ENCODE measurements around the gene RPS23. TPM values are rescaled to one million over a fixed set of nuclear protein-coding genes. Genes with fewer than 3 reads are reported as not detected.

RPS23 gene
- total RNA-seq, 4 donors from 2014 or later, result 1,761 to 4,479 (median 3,421) TPM

DNA sequence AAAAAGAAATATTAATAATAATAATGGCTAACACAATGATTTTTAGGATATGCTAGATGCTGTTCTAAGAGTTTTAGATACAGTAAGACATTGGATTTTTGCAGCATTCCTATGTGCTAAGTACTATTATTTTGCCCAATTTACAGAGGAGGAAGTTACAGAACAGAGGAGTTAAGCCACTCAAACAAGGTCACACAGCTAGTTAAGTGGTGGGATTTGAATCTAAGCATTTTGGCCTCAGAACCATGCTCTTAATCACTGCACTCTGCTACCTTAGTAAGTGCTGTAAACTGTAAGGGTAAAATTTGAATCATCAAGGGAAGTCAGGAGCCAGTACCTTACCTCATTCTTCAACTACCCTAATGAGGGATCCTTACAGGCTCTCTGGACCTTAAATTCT is 25.4 kb downstream of the RPS23 start:
- no peak for DNase-seq (ENCODE audit: low spot score in 2 of 2)
- Histone ChIP-seq H3K27me3 (no peaks in the 10 kb centered on the region), H3K27ac (no peak overlapping the region), H3K36me3 (peaks cover 11% of the 10 kb centered on the region), H3K9me3 (peaks cover 6% of the 10 kb centered on the region), H3K4me3 (no peak overlapping the region), H3K4me1 (no peaks in the 10 kb centered on the region)
- TF ChIP-seq POLR2A (IDR thresholded peaks at IDR 0.05) (no peak), POLR2AphosphoS5 (IDR thresholded peaks at IDR 0.05) (no peak), EP300 (IDR thresholded peaks at IDR 0.05) (no peak)
- TF ChIP-seq, protein P1, sequence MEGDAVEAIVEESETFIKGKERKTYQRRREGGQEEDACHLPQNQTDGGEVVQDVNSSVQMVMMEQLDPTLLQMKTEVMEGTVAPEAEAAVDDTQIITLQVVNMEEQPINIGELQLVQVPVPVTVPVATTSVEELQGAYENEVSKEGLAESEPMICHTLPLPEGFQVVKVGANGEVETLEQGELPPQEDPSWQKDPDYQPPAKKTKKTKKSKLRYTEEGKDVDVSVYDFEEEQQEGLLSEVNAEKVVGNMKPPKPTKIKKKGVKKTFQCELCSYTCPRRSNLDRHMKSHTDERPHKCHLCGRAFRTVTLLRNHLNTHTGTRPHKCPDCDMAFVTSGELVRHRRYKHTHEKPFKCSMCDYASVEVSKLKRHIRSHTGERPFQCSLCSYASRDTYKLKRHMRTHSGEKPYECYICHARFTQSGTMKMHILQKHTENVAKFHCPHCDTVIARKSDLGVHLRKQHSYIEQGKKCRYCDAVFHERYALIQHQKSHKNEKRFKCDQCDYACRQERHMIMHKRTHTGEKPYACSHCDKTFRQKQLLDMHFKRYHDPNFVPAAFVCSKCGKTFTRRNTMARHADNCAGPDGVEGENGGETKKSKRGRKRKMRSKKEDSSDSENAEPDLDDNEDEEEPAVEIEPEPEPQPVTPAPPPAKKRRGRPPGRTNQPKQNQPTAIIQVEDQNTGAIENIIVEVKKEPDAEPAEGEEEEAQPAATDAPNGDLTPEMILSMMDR (IDR thresholded peaks at IDR 0.05), result no peak

DNA sequence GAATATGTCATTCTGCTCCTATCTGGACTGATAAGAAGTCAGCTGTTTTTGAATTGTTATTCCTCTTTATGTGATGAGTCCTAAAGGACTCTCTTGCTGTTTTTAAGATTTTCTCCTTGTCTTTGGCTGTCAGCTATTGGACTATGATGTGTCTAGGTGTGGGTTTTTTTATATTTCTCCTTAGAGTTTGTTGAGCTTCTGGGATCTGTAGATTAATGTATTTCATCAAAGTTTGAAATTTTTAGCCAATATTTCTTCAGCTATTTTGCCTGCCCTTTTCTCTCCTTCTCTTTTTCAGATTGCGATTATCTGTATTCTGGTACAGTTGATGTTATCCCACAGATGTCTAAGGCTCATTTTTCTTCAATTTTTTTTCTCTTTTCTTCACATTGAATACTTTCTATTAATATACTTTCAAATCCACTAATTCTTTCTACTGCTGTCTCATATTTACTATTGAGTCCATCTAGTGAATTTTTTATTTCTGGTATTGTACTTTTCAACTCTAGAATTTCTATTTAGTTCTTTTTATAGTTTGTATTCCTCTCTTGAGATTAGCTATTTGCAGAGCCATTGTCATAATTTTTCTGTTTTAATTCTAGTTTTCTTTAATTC is 31.1 kb downstream of the RPS23 start:
- TF ChIP-seq POLR2AphosphoS5 (IDR thresholded peaks at IDR 0.05) (no peak), EP300 (IDR thresholded peaks at IDR 0.05) (no peak), POLR2A (IDR thresholded peaks at IDR 0.05) (no peak)
- TF ChIP-seq, protein P1 (IDR thresholded peaks at IDR 0.05), result no peak
- no peak for DNase-seq (ENCODE audit: low spot score in 2 of 2)
- H3K9me3 ChIP-seq, result peaks cover 19% of the 10 kb centered on the region
- H3K4me3 ChIP-seq, result no peak overlapping the region
- WGBS, result 91% methylated on average over 1 of the region's 1 CpG
- no peaks in the 10 kb centered on the region for H3K36me3 ChIP-seq
- no peak overlapping the region for H3K27ac ChIP-seq
- H3K4me1 ChIP-seq, result no peaks in the 10 kb centered on the region
- no peaks in the 10 kb centered on the region for H3K27me3 ChIP-seq

DNA sequence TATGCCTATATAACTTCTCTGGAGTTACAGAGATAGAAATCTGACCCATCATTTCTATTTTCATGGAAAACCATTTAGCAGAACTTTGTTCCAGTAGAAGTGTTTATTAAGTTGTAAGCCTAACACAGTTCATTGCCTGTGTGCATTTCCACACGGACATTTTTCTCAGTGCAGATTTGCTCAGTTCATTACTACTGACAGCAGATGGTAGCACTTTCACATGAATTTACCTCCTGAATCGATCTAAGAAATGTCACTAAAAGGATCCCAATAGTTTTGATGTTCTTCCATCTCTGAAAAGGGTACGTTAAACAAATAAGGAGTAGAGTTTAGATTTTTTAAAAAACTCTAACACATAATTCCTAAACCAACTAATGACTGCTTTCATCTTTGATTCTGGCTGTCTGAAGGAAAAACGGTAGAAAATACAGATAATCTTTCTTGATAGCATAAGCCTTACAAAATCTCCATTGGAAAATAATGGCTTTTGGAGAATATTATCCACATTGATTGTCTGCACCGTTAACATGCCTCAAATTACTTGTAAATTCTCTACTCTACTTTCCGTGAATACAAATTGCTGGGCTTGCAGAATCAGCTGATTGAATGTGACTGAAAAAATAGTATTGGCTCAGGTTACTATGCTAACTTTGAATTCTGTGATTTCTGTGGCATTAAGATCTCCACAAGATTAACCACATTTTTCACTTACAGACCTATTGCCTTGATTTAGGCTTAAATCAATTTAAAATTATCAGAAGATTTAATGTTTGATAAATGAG is 33.1 kb downstream of the RPS23 start:
- H3K27me3 ChIP-seq, result no peaks in the 10 kb centered on the region
- WGBS, result 77% methylated on average over 6 of the region's 6 CpGs
- no peaks in the 10 kb centered on the region for H3K36me3 ChIP-seq
- H3K9me3 ChIP-seq, result peaks cover 19% of the 10 kb centered on the region
- DNase-seq (ENCODE audit: low spot score in 2 of 2), result no peak
- TF ChIP-seq POLR2A (IDR thresholded peaks at IDR 0.05) (no peak), EP300 (IDR thresholded peaks at IDR 0.05) (no peak), POLR2AphosphoS5 (IDR thresholded peaks at IDR 0.05) (no peak)
- TF ChIP-seq, protein P1 (IDR thresholded peaks at IDR 0.05), result no peak
- no peak overlapping the region for H3K4me3 ChIP-seq
- no peaks in the 10 kb centered on the region for H3K4me1 ChIP-seq
- no peak overlapping the region for H3K27ac ChIP-seq

DNA sequence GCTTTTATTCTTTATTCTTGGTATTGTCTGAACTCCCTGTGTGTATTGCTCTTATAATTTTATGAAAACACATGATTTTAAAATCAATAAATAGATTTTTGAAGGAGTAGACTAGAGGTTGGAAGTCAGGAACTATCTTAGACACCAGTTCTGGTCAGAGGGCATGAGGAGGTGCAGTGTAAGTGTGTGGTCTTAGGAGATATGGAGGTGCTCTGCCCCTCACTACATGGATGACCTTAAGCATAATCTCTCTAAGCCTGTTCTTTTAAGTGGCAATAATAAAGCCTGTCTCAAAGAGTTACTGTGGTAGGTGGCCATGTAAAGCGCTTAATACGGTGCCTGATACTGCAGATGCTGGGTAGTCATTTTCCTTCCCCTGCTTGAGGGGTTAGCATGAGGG is 34.0 kb downstream of the RPS23 start:
- Histone ChIP-seq H3K27me3 (no peaks in the 10 kb centered on the region), H3K4me1 (no peaks in the 10 kb centered on the region), H3K36me3 (no peaks in the 10 kb centered on the region), H3K9me3 (peaks cover 19% of the 10 kb centered on the region), H3K27ac (no peak overlapping the region), H3K4me3 (no peak overlapping the region)
- DNase-seq (ENCODE audit: low spot score in 2 of 2), result no peak
- WGBS, result 100% methylated on average over 2 of the region's 2 CpGs
- TF ChIP-seq EP300 (IDR thresholded peaks at IDR 0.05) (no peak), POLR2A (IDR thresholded peaks at IDR 0.05) (no peak), POLR2AphosphoS5 (IDR thresholded peaks at IDR 0.05) (no peak)
- TF ChIP-seq, protein P1 (IDR thresholded peaks at IDR 0.05), result no peak

DNA sequence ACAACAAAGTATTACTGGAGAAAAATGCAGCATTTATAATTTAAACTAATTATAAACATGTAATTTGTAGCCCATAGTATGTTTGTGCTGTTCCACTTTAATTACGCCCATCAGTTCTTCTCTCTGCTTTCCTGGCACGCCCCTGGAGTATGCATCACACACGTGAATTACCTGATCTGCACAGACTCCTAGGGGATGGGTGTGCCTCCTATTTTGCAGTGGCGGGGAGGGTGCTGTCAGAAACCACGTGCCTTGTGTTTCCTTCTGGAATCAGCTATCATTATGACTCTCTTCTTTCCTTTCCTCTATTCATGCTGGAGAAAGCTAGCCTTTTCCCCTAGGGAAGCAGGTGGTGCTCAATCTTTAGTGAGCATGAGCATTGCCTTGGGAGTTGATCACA is 43.3 kb downstream of the RPS23 start:
- 44% methylated on average over 5 of the region's 5 CpGs for whole genome bisulfite sequencing
- no peak for TF ChIP-seq POLR2AphosphoS5 (IDR thresholded peaks at IDR 0.05)
- TF ChIP-seq EP300 (IDR thresholded peaks at IDR 0.05), result no peak
- no peak for TF ChIP-seq POLR2A (IDR thresholded peaks at IDR 0.05)
- TF ChIP-seq, protein P1 (IDR thresholded peaks at IDR 0.05), result no peak
- no peaks in the 10 kb centered on the region for H3K27me3 ChIP-seq

More for the DNA sequence above, 43.3 kb downstream of the RPS23 start:
- no peak overlapping the region for H3K27ac ChIP-seq
- no peaks in the 10 kb centered on the region for H3K9me3 ChIP-seq
- no peak for DNase-seq (ENCODE audit: low spot score in 2 of 2)
- no peaks in the 10 kb centered on the region for H3K4me1 ChIP-seq
- H3K4me3 ChIP-seq, result no peak overlapping the region
- H3K36me3 ChIP-seq, result no peaks in the 10 kb centered on the region
